Measurements from ENCODE around the gene ZNF420.
"Not testable (repeated sequence)": the region's sequence is repeated elsewhere in the genome, so short reads cannot be mapped to it uniquely, and the experiment has no call there.

ZNF420 gene

GRCh38 chr19:37077934-37078716 is at the start of gene ZNF420:
ZNF420 (plus strand) TSS chr19:37078433; CDS start chr19:37089119, 10,686 bp downstream.
- peak; percentile 94 for DNase-seq (ENCODE audit: low spot score)

GRCh38 chr19:37045140-37045539 is 33.1 kb upstream of the ZNF420 start:
- no peak for DNase-seq (ENCODE audit: low spot score)

- no peak for DNase-seq (ENCODE audit: low spot score)
Measured at GRCh38 chr19:37055330-37055729, 22.9 kb upstream of the ZNF420 start.

DNA sequence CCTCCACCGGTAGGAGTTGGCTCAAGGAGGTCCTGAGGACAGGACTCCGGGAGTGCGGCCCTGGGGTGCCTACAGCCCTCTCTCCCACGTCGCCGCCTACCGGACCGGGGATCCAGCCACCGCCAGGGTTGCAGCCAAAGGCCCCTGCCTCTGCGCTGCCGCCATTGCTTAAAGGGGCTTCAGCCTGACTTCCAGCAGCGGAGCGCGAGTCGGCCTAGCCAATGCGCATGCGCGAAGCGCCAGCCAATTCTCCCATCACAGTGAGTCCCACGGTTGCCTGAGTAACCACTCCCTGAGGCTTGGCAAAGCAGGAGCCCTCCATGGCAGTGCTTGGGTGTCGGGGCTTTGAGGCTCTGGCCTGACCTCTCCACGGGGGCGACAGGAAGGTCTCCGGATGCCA is 21.5 kb upstream of the ZNF420 start:
- no peak for DNase-seq (ENCODE audit: low spot score)

GRCh38 chr19:37059142-37059541 is 19.1 kb upstream of the ZNF420 start:
- DNase-seq (ENCODE audit: low spot score) = no peak

- not testable (repeated sequence) for DNase-seq (ENCODE audit: low spot score)
Measured at GRCh38 chr19:37064886-37065285, 13.3 kb upstream of the ZNF420 start.

GRCh38 chr19:37074111-37074510 is 4.1 kb upstream of the ZNF420 start:
- DNase-seq (ENCODE audit: low spot score) = no peak

GRCh38 chr19:37074819-37075362 is 3.3 kb upstream of the ZNF420 start:
- no peak for DNase-seq (ENCODE audit: low spot score)

DNA sequence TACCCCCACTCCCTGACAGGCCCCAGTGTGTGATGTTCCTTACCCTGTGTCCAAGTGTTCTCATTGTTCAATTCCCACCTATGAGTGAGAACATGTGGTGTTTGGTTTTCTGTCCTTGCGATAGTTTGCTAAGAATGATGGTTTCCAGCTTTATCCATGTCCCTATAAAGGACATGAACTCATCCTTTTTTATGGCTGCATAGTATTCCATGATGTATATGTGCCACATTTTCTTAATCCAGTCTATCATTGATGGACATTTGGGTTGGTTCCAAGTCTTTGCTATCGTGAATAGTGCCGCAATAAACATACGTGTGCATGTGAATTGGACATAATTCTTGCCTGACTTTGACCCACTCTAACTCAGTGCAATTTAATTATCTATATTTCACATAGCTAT is 1.7 kb upstream of the ZNF420 start:
- not testable (repeated sequence) for DNase-seq (ENCODE audit: low spot score)

DNA sequence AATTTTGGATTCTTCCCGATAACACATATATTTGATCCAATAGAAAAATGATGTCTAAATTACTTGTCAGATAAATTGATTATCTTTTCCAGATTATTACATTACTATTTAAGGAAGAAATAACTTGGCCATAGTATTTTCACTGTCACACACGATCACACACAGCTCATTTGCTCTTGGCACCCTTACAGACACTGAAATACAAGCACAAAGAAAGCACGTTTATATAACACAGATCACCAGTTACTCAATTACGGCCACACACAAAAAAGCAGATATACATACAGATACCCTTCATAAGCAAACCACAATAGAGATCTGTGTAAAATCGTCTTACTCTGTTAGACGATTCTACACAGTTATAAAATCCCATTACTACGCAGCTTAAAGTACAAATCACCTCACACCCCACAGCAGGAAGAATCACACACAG is 716 bp upstream of the ZNF420 start:
- no peak for DNase-seq (ENCODE audit: low spot score)

DNA sequence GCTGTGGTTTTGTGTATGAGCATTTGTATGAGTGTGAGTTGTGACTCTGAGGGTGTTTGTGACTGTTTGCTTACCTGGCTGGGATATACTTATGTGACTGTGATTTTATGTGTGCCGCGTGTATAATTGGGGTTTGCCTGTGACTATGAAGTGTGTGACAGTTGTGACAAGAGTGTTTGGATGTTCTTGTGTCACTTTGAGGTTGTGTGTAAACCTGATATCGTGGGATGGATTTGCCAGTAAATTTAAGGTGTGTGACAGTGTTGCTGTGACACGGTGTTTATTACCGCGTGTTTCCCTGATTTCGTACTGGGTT is 442 bp downstream of the ZNF420 start:
- DNase-seq (ENCODE audit: low spot score) = no peak

- no peak for DNase-seq (ENCODE audit: low spot score)
Measured at GRCh38 chr19:37079238-37079637, 1.0 kb downstream of the ZNF420 start.

DNA sequence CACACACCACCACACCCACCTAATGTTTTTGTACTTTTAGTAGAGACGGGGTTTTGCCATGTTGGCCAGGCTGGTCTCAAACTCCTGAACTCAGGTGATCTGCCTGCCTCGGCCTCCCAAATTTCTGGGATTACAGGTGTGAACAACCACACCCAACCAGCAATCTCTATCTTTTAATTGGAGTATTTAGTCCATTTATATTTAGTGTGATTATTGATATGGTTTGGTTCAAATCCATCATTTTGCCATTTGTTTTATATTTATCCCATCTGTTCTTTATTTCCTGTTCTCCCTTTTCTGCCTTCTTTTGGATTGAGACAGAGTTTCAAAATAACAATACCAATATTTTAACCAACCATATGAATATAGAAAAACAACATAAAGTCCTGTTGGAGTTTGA is 4.1 kb downstream of the ZNF420 start:
- no peak for DNase-seq (ENCODE audit: low spot score)

- no peak for DNase-seq (ENCODE audit: low spot score)
Measured at GRCh38 chr19:37087110-37087509, 8.9 kb downstream of the ZNF420 start.

GRCh38 chr19:37095859-37096258 is 17.6 kb downstream of the ZNF420 start:
- no peak for DNase-seq (ENCODE audit: low spot score)

DNA sequence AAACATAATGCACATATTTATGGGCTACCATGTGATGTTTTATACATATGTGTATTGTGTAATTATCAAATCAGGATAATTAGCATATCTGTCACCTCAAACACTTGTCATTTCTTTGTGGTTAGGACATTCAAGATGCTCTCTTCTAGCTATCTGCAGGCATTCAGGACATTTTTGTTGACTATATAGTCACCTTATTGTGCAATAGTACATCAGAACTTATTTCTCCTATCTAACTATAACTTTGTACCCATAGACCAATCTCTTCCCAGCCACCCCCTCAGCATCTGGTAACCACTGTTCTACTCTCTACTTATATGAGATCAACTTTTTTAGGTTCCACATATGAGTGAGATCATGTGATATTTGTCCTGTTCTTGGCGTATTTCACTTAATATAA is 20.3 kb downstream of the ZNF420 start:
- DNase-seq (ENCODE audit: low spot score) = no peak

DNA sequence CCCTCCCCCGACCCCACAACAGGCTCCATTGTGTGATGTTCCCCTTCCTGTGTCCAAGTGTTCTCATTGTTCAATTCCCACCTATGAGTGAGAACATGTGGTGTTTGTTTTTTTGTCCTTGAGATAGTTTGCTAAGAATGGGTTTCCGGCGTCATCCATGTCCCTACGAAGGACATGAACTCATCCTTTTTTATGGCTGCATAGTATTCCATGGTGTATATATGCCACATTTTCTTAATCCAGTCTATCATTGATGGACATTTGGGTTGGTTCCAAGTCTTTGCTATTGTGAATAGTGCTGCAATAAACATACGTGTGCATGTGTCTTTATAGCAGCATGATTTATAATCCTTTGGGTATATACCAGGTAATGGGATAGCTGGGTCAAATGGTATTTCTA is 25.9 kb downstream of the ZNF420 start:
- not testable (repeated sequence) for DNase-seq (ENCODE audit: low spot score)

DNA sequence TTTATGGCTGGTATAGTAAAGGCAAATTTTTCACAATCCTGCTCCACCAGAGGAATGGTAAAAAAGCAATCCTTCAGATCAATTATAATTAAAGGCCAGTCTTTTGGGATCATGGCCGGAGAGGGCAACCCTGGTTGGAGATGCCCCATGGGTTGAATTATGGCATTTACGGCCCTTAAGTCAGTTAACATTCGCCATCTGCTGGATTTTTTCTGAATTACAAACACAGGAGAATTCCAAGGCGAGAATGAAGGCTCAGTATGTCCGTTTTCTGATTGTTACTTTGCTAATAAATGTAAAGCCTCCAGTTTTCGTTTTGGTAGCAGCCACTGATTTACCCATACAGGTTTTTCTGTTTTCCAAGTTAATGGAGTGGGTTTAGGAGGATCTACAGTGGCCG is 33.5 kb downstream of the ZNF420 start:
- DNase-seq (ENCODE audit: low spot score) = not testable (repeated sequence)

DNA sequence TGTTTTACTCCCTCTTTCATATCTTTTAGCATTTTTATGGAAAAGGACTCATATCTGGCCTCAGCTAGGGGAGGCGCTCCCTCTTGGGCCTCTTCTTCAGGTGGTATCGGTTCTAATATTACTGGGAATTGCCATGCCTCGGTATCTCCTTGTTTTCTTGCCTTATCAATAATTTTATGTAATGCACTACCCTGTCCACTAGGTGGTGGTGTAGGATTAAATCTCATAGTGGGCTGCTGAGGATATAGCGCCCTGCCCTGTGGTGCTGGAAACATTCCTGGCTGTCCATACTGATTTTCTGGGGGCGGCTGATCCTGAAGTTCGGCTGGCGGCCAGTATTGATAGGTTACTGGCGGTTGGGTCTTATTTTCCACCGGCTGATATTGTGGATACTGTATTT is 35.8 kb downstream of the ZNF420 start:
- no peak for DNase-seq (ENCODE audit: low spot score)

- DNase-seq (ENCODE audit: low spot score) = not testable (repeated sequence)
Measured at GRCh38 chr19:37122093-37122492, 43.9 kb downstream of the ZNF420 start.

- no peak for DNase-seq (ENCODE audit: low spot score)
Measured at GRCh38 chr19:37127999-37128820, 50.0 kb downstream of the ZNF420 start.

DNA sequence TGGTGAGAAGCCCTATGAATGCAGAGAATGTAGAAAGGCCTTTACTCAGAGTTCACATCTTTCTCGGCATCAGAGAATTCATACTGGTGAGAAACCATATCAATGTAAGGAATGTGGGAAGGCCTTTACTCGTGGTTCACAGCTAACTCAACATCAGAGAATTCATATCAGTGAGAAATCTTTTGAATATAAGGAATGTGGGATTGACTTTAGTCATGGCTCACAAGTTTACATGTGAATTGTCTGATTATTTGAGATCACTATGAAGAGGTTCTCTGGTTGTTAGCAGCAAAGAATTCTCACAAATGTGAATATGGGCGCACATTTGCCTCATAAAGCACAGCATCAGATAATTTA is 50.6 kb downstream of the ZNF420 start:
- DNase-seq (ENCODE audit: low spot score) = no peak

DNA sequence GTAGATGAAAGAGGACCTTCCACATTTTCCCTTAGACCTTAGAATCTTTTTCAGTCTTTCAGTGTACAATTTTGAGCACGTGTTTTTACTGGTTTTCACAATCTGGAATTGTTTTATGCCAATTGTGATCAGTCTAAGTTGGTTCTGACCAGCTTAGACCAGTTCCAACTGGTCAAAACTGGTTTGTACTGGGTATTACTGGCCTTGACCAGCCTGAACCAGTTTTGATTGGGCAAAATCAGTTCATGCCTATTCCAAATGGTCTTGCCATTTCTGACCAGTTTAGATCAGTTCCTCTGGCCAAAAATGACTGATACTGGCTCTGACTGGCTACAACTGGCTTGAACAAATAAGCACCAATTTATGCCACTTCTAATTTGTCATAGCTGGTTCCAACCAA is 57.9 kb downstream of the ZNF420 start:
- DNase-seq (ENCODE audit: low spot score) = no peak
